ENCODE results near the gene RPL41. TPM values are rescaled to one million over a fixed set of nuclear protein-coding genes. Genes with fewer than 3 reads are reported as not detected.

The RPL41 gene
- total RNA-seq, 2 experiments from 2014 or later = 5,865 to 5,989 TPM

- Mint-ChIP-seq H3K9me3 (no peaks in the 10 kb centered on the region), H3K4me3 (no peak overlapping the region), H3K4me1 (ENCODE audit: low read depth) (no peaks in the 10 kb centered on the region), H3K27me3 (peaks cover 9% of the 10 kb centered on the region), H3K27ac (no peak overlapping the region), H3K36me3 (ENCODE audit: low read depth) (no peaks in the 10 kb centered on the region)
- peaks cover 4 to 13% of the 10 kb centered on the region in 2 experiments for H3K27me3 ChIP-seq (ENCODE audit: control insufficient read depth in 1 of 2, insufficient read depth in 2 of 2, low read length in 2 of 2)
- DNase-seq (no peak), ATAC-seq (ENCODE audit: poor library complexity) (no peak)
- intact Hi-C loops (cut with DNase I, micrococcal nuclease) = no loop called here
- ChIA-PET POLR2A (interaction anchor here (0.8 kb wide), 1 partner anchor 31 kb away, joined by 3 read pairs; no protein-coding TSS in a partner anchor), CTCF (no interaction called here)
- H3K4me1 ChIP-seq (ENCODE audit: insufficient read depth, low read length) = no peaks in the 10 kb centered on the region
- H3K36me3 ChIP-seq (ENCODE audit: insufficient read depth, low read length) = no peaks in the 10 kb centered on the region
- no peak overlapping the region for H3K27ac ChIP-seq (ENCODE audit: low read depth in 1 of 2, low read length in 2 of 2)
- no peaks in the 10 kb centered on the region for H3K9me3 ChIP-seq (ENCODE audit: control insufficient read depth in 1 of 2, insufficient read depth in 1 of 2, low read length in 2 of 2)
- no peak for TF ChIP-seq CTCF (IDR thresholded peaks at IDR 0.05)
- no peak overlapping the region for H3K4me3 ChIP-seq (ENCODE audit: low read length)
Observed at GRCh38 chr12:56086608-56087007, 29.8 kb upstream of the RPL41 start.

- Mint-ChIP-seq H3K27ac (no peak overlapping the region), H3K27me3 (peaks cover 5% of the 10 kb centered on the region), H3K4me1 (ENCODE audit: low read depth) (no peaks in the 10 kb centered on the region), H3K9me3 (no peaks in the 10 kb centered on the region), H3K36me3 (ENCODE audit: low read depth) (no peaks in the 10 kb centered on the region), H3K4me3 (no peak overlapping the region)
- H3K4me1 ChIP-seq (ENCODE audit: insufficient read depth, low read length) = no peaks in the 10 kb centered on the region
- ATAC-seq (ENCODE audit: poor library complexity) (no peak), DNase-seq (no peak)
- no peak overlapping the region for H3K4me3 ChIP-seq (ENCODE audit: low read length)
- intact Hi-C loops (cut with DNase I, micrococcal nuclease) = no loop called here
- ChIA-PET POLR2A (no interaction called here), CTCF (no interaction called here)
- H3K27ac ChIP-seq (ENCODE audit: low read depth in 1 of 2, low read length in 2 of 2) = no peak overlapping the region
- H3K9me3 ChIP-seq (ENCODE audit: control insufficient read depth in 1 of 2, insufficient read depth in 1 of 2, low read length in 2 of 2) = no peaks in the 10 kb centered on the region
- H3K27me3 ChIP-seq (ENCODE audit: control insufficient read depth in 1 of 2, insufficient read depth in 2 of 2, low read length in 2 of 2) = peaks cover 4 to 9% of the 10 kb centered on the region in 2 experiments
- TF ChIP-seq CTCF (IDR thresholded peaks at IDR 0.05) = no peak
- no peaks in the 10 kb centered on the region for H3K36me3 ChIP-seq (ENCODE audit: insufficient read depth, low read length)
Observed at GRCh38 chr12:56087220-56087619, 29.2 kb upstream of the RPL41 start.

GRCh38 chr12:56097738-56098137 is 18.7 kb upstream of the RPL41 start:
- CTCF ChIA-PET = no interaction called here
- Mint-ChIP-seq H3K27ac (no peak overlapping the region), H3K36me3 (ENCODE audit: low read depth) (no peaks in the 10 kb centered on the region), H3K27me3 (no peaks in the 10 kb centered on the region), H3K9me3 (no peaks in the 10 kb centered on the region), H3K4me3 (no peak overlapping the region), H3K4me1 (ENCODE audit: low read depth) (peaks cover 26% of the 10 kb centered on the region)
- Histone ChIP-seq H3K36me3 (ENCODE audit: insufficient read depth, low read length) (no peaks in the 10 kb centered on the region), H3K27ac (ENCODE audit: low read depth in 1 of 2, low read length in 2 of 2) (no peak overlapping the region), H3K9me3 (ENCODE audit: control insufficient read depth in 1 of 2, insufficient read depth in 1 of 2, low read length in 2 of 2) (no peaks in the 10 kb centered on the region), H3K4me3 (ENCODE audit: low read length) (no peak overlapping the region), H3K27me3 (ENCODE audit: control insufficient read depth in 1 of 2, insufficient read depth in 2 of 2, low read length in 2 of 2) (no peaks in the 10 kb centered on the region), H3K4me1 (ENCODE audit: insufficient read depth, low read length) (peaks cover 17% of the 10 kb centered on the region)
- DNase-seq = no peak
- intact Hi-C loops (cut with DNase I, micrococcal nuclease) = no loop called here
- no peak for TF ChIP-seq CTCF (IDR thresholded peaks at IDR 0.05)
- no peak for ATAC-seq (ENCODE audit: poor library complexity)
- POLR2A ChIA-PET = no interaction called here

Data from CD4-positive, alpha-beta T cell (primary cell).